Ectodermal cell (in vitro differentiated cells): Measurements from ENCODE around the gene R3HDM1.

Experiments used
- H3K27ac ChIP-seq: 2 replicates; pipeline ENCODE4 v1.7.0; 2013; ENCODE audit warnings: mild to moderate bottlenecking, low read depth, low read length; ENCODE audit not compliant: insufficient read depth, poor library complexity, severe bottlenecking
- H3K27me3 ChIP-seq: 2 replicates; pipeline ENCODE4 v1.7.0; 2013; ENCODE audit warnings: mild to moderate bottlenecking, low read length; ENCODE audit not compliant: insufficient read depth, control insufficient read depth, poor library complexity, severe bottlenecking
- H3K36me3 ChIP-seq: one replicate; pipeline ENCODE4 v1.7.0; 2013; ENCODE audit warnings: low read length; ENCODE audit not compliant: control insufficient read depth, insufficient read depth
- H3K4me1 ChIP-seq: one replicate; pipeline ENCODE4 v1.7.0; 2013; ENCODE audit warnings: low read length; ENCODE audit not compliant: control insufficient read depth, insufficient read depth
- H3K4me3 ChIP-seq: 2 replicates; pipeline ENCODE4 v1.7.0; 2013; ENCODE audit warnings: low read depth, low read length, control low read depth; ENCODE audit not compliant: insufficient read depth
- H3K9me3 ChIP-seq: 2 replicates; pipeline ENCODE4 v1.7.0; 2013; ENCODE audit warnings: mild to moderate bottlenecking, low read length, moderate library complexity; ENCODE audit not compliant: control insufficient read depth
- WGBS, 2 experiments: methylation state at CpG; one replicate each; pipeline ENCODE4 v1.1.7; 2013; ENCODE audit warnings: missing lambda C conversion rate in 2 of 2; 5-methylcytosine and 5-hydroxymethylcytosine counted together

Gene R3HDM1

GRCh38 chr2:135561925-135562324, 30.6 kb downstream of the R3HDM1 start:
- no peaks in the 10 kb centered on the region for H3K4me1 ChIP-seq
- H3K27me3 ChIP-seq, result no peaks in the 10 kb centered on the region
- WGBS, 2 experiments, result 96 to 98% methylated on average over 4 of the region's 4 CpGs
- H3K27ac ChIP-seq, result no peak overlapping the region
- H3K9me3 ChIP-seq, result no peaks in the 10 kb centered on the region
- no peak overlapping the region for H3K4me3 ChIP-seq
- H3K36me3 ChIP-seq, result no peaks in the 10 kb centered on the region

- H3K36me3 ChIP-seq, result no peaks in the 10 kb centered on the region
- no peak overlapping the region for H3K4me3 ChIP-seq
- no peaks in the 10 kb centered on the region for H3K4me1 ChIP-seq
- H3K9me3 ChIP-seq, result no peaks in the 10 kb centered on the region
- no peak overlapping the region for H3K27ac ChIP-seq
- WGBS, 2 experiments, result 94 to 97% methylated on average over 4 of the region's 4 CpGs
- H3K27me3 ChIP-seq, result no peaks in the 10 kb centered on the region
Observed at GRCh38 chr2:135563793-135564192, 32.5 kb downstream of the R3HDM1 start.

- no peak overlapping the region for H3K27ac ChIP-seq
- H3K9me3 ChIP-seq, result no peaks in the 10 kb centered on the region
- 95% methylated on average over 2 of the region's 2 CpGs; no CpG with 5 or more reads in 1 of the 2 experiments for WGBS, 2 experiments
- H3K27me3 ChIP-seq, result no peaks in the 10 kb centered on the region
- no peak overlapping the region for H3K4me3 ChIP-seq
- no peaks in the 10 kb centered on the region for H3K4me1 ChIP-seq
- H3K36me3 ChIP-seq, result no peaks in the 10 kb centered on the region
Observed at GRCh38 chr2:135570884-135571283, 39.6 kb downstream of the R3HDM1 start.

- H3K4me1 ChIP-seq, result no peaks in the 10 kb centered on the region
- no peaks in the 10 kb centered on the region for H3K36me3 ChIP-seq
- H3K27me3 ChIP-seq, result no peaks in the 10 kb centered on the region
- no peaks in the 10 kb centered on the region for H3K9me3 ChIP-seq
- 91 to 100% methylated on average over 1 of the region's 1 CpG for WGBS, 2 experiments
- H3K27ac ChIP-seq, result no peak overlapping the region
- no peak overlapping the region for H3K4me3 ChIP-seq
Observed at GRCh38 chr2:135573620-135574019, 42.3 kb downstream of the R3HDM1 start.

- H3K27ac ChIP-seq, result no peak overlapping the region
- H3K27me3 ChIP-seq, result no peaks in the 10 kb centered on the region
- H3K9me3 ChIP-seq, result no peaks in the 10 kb centered on the region
- WGBS, 2 experiments, result 80 to 95% methylated on average over 2 to 3 of the region's 3 CpGs
- H3K36me3 ChIP-seq, result no peaks in the 10 kb centered on the region
- H3K4me1 ChIP-seq, result no peaks in the 10 kb centered on the region
- no peak overlapping the region for H3K4me3 ChIP-seq
Observed at GRCh38 chr2:135581282-135581681, 50.0 kb downstream of the R3HDM1 start.

- 74 to 89% methylated on average over 1 to 2 of the region's 2 CpGs for WGBS, 2 experiments
- no peaks in the 10 kb centered on the region for H3K9me3 ChIP-seq
Observed at GRCh38 chr2:135582383-135582782, 51.1 kb downstream of the R3HDM1 start.

GRCh38 chr2:135585586-135585985, 54.3 kb downstream of the R3HDM1 start:
- Histone ChIP-seq H3K9me3 (no peaks in the 10 kb centered on the region), H3K4me1 (peaks cover 7% of the 10 kb centered on the region), H3K36me3 (no peaks in the 10 kb centered on the region), H3K4me3 (no peak overlapping the region), H3K27me3 (no peaks in the 10 kb centered on the region), H3K27ac (no peak overlapping the region)
- WGBS, 2 experiments, result 80 to 86% methylated on average over 2 of the region's 2 CpGs

More at GRCh38 chr2:135582383-135582782, 51.1 kb downstream of the R3HDM1 start:
- Histone ChIP-seq H3K4me1 (no peaks in the 10 kb centered on the region), H3K27me3 (no peaks in the 10 kb centered on the region), H3K27ac (no peak overlapping the region), H3K4me3 (no peak overlapping the region), H3K36me3 (no peaks in the 10 kb centered on the region)

- no peak overlapping the region for H3K27ac ChIP-seq
Observed at GRCh38 chr2:135586148-135586547, 54.9 kb downstream of the R3HDM1 start.

GRCh38 chr2:135587958-135588357, 56.7 kb downstream of the R3HDM1 start:
- Histone ChIP-seq H3K4me3 (no peak overlapping the region), H3K9me3 (peaks cover 4% of the 10 kb centered on the region), H3K27ac (no peak overlapping the region), H3K27me3 (no peaks in the 10 kb centered on the region), H3K36me3 (peaks cover 12% of the 10 kb centered on the region), H3K4me1 (peaks cover 7% of the 10 kb centered on the region)
- WGBS, 2 experiments, result 72 to 75% methylated on average over 1 of the region's 1 CpG

More at GRCh38 chr2:135586148-135586547, 54.9 kb downstream of the R3HDM1 start:
- Histone ChIP-seq H3K36me3 (no peaks in the 10 kb centered on the region), H3K4me1 (peaks cover 7% of the 10 kb centered on the region), H3K27me3 (no peaks in the 10 kb centered on the region), H3K4me3 (no peak overlapping the region), H3K9me3 (no peaks in the 10 kb centered on the region)
- WGBS, 2 experiments, result 43 to 69% methylated on average over 1 of the region's 1 CpG

GRCh38 chr2:135590619-135591260, 59.5 kb downstream of the R3HDM1 start:
- Histone ChIP-seq H3K27me3 (no peaks in the 10 kb centered on the region), H3K27ac (no peak overlapping the region), H3K4me3 (no peak overlapping the region), H3K36me3 (peaks cover 12% of the 10 kb centered on the region), H3K9me3 (peaks cover 4% of the 10 kb centered on the region), H3K4me1 (peaks cover 7% of the 10 kb centered on the region)
- WGBS, 2 experiments, result 94 to 100% methylated on average over 1 to 2 of the region's 2 CpGs
